BE2C (cell line): Measurements from ENCODE around the gene TRERF1.

Experiments used
- DNase-seq: peaks from one replicate; pipeline ENCODE4 v3.0.0-alpha.2; 2020
- H3K27me3 ChIP-seq: fragments of 250-450 bp; sonication (Bioruptor Pico); 2 replicates; pipeline ENCODE4 v1.5.1; 2020; ENCODE audit warnings: mild to moderate bottlenecking
- H3K36me3 ChIP-seq: fragments of 250-450 bp; sonication (Bioruptor Pico); 2 replicates; pipeline ENCODE4 v1.5.1; 2020; ENCODE audit warnings: mild to moderate bottlenecking
- H3K4me1 ChIP-seq: fragments of 250-450 bp; sonication (Bioruptor Pico); 2 replicates; pipeline ENCODE4 v1.5.1; 2020
- H3K4me3 ChIP-seq: 2 replicates; pipeline ENCODE4 v1.5.1; 2011; ENCODE audit warnings: low read depth, low read length
- H3K9me3 ChIP-seq: fragments of 250-450 bp; sonication (Bioruptor Pico); 2 replicates; pipeline ENCODE4 v1.5.1; 2020
- TF ChIP-seq, protein P1 (sequence below): IDR thresholded peaks from 2 replicates; pipeline ENCODE4 v1.5.1; 2012; ENCODE audit warnings: mild to moderate bottlenecking, low read depth, low read length

Gene TRERF1

DNA sequence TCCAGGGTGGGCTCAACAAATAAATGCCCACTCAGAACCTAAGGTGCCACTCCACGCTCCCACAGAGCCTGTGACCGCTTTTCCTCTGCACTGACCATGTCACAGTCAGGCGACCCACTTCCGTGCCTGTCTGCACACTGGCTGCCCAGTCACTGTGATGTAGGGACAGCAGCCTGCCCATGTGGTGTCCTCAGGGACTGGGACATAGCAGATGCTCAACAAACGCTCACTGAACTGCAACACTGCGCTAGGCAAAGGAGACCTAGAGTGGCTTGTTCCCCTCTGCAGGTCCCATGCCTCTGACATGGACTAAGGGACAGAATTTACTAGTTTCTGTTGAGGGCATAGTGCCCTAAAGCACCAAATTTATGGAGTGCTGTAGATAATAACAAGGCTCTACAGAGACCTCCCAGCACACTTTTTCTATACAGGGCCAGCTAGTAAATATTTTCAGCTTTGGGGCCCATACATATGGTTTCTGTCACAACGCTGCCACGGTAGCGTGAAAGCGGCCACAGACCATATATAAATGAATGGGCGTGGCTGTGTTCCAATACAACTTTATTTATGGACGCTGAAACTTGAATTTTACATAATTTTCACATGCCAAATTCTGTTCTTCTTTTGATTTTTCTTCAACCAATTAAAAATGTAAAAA is 176.2 kb downstream of the TRERF1 start:
- TF ChIP-seq, protein P1, sequence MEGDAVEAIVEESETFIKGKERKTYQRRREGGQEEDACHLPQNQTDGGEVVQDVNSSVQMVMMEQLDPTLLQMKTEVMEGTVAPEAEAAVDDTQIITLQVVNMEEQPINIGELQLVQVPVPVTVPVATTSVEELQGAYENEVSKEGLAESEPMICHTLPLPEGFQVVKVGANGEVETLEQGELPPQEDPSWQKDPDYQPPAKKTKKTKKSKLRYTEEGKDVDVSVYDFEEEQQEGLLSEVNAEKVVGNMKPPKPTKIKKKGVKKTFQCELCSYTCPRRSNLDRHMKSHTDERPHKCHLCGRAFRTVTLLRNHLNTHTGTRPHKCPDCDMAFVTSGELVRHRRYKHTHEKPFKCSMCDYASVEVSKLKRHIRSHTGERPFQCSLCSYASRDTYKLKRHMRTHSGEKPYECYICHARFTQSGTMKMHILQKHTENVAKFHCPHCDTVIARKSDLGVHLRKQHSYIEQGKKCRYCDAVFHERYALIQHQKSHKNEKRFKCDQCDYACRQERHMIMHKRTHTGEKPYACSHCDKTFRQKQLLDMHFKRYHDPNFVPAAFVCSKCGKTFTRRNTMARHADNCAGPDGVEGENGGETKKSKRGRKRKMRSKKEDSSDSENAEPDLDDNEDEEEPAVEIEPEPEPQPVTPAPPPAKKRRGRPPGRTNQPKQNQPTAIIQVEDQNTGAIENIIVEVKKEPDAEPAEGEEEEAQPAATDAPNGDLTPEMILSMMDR = no peak
- Histone ChIP-seq H3K4me1 (no peaks in the 10 kb centered on the region), H3K9me3 (no peaks in the 10 kb centered on the region), H3K27me3 (no peaks in the 10 kb centered on the region), H3K36me3 (no peaks in the 10 kb centered on the region), H3K4me3 (no peak overlapping the region)
- DNase-seq = no peak

DNA sequence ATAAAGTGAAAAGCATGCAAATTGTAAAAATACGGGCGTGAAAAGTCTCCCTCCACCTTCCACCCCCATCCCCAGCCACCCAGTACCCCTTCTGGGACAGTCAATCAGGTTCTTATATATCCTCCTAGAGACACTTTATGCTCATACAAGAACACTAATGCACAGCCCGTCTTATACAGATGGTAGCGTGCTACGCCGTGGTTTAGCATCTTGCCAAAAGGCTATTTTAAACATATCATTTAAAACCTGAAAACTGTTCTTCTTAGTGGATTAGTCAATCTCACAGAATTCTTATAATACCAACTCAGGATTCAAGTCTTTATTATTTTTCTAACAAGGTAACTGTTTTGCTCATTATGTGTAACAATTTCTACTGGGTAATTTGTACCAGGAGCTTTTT is 176.8 kb downstream of the TRERF1 start:
- Histone ChIP-seq H3K36me3 (no peaks in the 10 kb centered on the region), H3K9me3 (no peaks in the 10 kb centered on the region), H3K27me3 (no peaks in the 10 kb centered on the region), H3K4me1 (no peaks in the 10 kb centered on the region), H3K4me3 (no peak overlapping the region)
- DNase-seq = no peak
- TF ChIP-seq, protein P1 = no peak

DNA sequence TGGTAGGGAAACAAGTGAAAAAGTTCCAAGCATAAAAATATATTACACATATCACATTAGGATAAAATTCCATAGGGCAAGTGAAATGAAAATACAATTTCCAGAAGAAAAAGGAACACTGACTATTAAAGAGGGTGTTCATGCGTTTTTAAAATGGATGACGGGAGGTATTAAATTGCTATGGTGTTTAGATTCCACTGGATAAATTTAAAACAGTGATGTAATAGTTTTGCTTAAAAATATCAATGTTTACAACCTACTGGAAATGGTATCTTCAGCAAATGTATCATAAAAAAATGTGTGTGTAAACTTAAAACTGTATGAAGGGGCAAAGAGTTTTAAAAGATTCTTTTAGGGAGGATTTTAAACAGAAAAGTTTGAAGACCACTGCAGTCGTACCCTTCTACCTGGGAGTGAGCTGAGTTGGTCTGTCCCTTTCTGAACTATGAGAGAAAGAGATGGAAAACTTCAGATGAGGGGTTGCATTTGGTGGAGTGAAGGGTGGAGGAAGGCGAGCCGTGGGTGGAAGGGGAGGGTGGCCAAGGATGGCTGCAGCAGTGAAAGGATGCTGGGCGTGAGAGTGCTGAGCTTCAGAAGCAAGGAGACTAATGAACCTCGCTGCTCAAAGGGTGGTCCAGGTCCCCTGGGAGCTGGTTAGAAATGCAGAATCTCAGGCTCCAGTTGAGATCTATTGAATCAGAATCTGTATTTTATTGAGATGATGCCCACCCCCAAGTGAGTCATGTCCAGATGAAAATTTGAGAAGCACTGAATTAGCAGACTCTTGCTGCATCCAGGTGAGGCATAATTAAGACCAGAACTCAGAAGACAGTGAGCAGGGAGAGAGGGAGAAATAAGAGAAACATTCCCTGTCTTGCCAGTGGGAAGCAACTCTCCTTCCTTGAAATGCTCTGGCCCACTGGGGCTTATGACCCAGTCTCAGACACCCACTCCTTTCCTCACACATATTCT is 179.6 kb downstream of the TRERF1 start:
- H3K4me1 ChIP-seq = no peaks in the 10 kb centered on the region
- no peaks in the 10 kb centered on the region for H3K27me3 ChIP-seq
- TF ChIP-seq, protein P1 = no peak
- peaks cover 3% of the 10 kb centered on the region for H3K36me3 ChIP-seq
- no peaks in the 10 kb centered on the region for H3K9me3 ChIP-seq
- no peak for DNase-seq
- H3K4me3 ChIP-seq = no peak overlapping the region

DNA sequence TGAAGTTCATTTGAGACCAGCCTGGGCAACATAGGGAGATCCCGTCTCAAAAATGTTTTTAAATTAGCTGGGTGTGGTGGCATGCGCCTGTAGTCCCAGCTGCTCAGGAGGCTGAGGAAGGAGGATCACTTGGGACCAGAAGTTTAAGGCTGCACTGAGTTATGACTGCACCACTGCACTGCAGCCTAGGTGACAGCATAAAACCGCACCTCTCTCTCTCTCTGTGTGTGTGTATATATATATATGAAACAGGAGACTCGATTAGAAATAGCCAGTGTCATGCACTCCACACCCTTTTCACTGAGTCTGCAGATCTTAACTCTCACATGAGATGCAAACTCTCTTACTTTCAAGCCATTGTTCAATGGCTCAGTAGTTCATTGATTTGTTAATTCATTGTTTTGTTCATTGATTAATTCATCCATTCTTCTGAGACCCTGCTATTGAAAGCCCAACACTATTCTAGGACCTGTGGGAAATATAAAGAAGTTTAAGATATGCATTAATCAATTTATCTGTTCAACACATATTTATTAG is 181.7 kb downstream of the TRERF1 start:
- no peak overlapping the region for H3K4me3 ChIP-seq
- no peaks in the 10 kb centered on the region for H3K9me3 ChIP-seq
- H3K27me3 ChIP-seq = no peaks in the 10 kb centered on the region
- TF ChIP-seq, protein P1 = no peak
- DNase-seq = no peak
- no peaks in the 10 kb centered on the region for H3K4me1 ChIP-seq
- H3K36me3 ChIP-seq = peaks cover 3% of the 10 kb centered on the region

DNA sequence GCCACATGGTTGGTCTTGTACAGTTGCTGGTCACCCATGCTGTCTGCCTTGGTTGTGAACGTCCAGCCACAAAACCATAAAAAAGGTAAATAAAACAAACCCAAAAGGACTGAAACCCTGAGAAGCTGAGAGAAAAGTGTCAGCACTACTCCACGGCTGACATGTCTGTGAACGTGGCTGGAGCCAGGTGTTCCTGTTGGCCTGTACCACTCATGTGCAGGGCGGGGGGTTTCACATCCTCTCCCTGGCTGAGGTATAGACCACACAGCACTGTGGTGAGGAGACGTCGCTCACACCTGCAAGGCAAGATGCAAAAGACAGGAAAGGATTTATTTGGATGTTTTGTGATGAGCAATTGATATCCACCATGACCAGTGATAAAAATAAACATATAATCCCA is 182.2 kb downstream of the TRERF1 start:
- H3K4me3 ChIP-seq = no peak overlapping the region
- H3K4me1 ChIP-seq = no peaks in the 10 kb centered on the region
- DNase-seq = no peak
- H3K27me3 ChIP-seq = no peaks in the 10 kb centered on the region
- H3K36me3 ChIP-seq = peaks cover 3% of the 10 kb centered on the region
- TF ChIP-seq, protein P1 = no peak
- no peaks in the 10 kb centered on the region for H3K9me3 ChIP-seq

DNA sequence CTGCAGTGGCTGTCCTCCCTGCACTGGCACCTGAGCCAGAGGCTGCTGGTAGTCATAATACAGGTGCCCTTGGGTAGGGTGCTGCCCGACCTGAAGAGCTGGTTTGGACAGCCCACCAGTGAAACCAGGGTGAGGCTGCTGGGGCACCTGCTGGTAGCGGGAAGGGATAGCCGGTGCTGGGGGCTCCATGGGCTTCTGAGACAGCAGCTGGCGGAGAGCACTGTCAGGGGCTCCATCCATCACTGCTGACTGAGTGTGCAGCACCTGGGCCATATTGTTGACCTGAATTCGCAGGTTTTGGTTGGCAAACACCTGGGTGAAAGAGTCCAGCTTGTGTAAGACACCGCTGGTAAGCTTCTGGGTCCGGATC is 182.9 kb downstream of the TRERF1 start:
- Histone ChIP-seq H3K36me3 (peaks cover 6% of the 10 kb centered on the region), H3K4me3 (no peak overlapping the region), H3K9me3 (no peaks in the 10 kb centered on the region), H3K27me3 (no peaks in the 10 kb centered on the region), H3K4me1 (peaks cover 3% of the 10 kb centered on the region; the same call in 1 of the 2 replicates)
- no peak for DNase-seq
- TF ChIP-seq, protein P1 = peak; percentile 2; the same call in 1 of the 2 replicates
